ENCODE measurements around the gene OSBPL1A. TPM values are rescaled to one million over a fixed set of nuclear protein-coding genes. Genes with fewer than 3 reads are reported as not detected.

The OSBPL1A gene
- total and polyA plus RNA-seq, 2 experiments from 2014 or later, result 24.6 to 31.3 TPM

- Histone ChIP-seq H3K79me2 (peaks cover 39% of the 10 kb centered on the region), H2AFZ (no peak overlapping the region), H3K9me2 (replicated peaks; ENCODE audit: insufficient read depth) (no peaks in the 10 kb centered on the region), H3K36me3 (replicated peaks; ENCODE audit: insufficient read depth, low read depth) (no peaks in the 10 kb centered on the region), H3K27me3 (no peaks in the 10 kb centered on the region), H4K20me1 (ENCODE audit: insufficient read depth, poor library complexity, severe bottlenecking) (peaks cover 3% of the 10 kb centered on the region), H3K27ac (no peak overlapping the region), H3K4me1 (ENCODE audit: insufficient read depth) (no peaks in the 10 kb centered on the region), H3K9me3 (ENCODE audit: low read depth) (no peaks in the 10 kb centered on the region), H3K4me3 (no peak overlapping the region), H3K4me2 (no peak overlapping the region)
- TF ChIP-seq, protein P1, sequence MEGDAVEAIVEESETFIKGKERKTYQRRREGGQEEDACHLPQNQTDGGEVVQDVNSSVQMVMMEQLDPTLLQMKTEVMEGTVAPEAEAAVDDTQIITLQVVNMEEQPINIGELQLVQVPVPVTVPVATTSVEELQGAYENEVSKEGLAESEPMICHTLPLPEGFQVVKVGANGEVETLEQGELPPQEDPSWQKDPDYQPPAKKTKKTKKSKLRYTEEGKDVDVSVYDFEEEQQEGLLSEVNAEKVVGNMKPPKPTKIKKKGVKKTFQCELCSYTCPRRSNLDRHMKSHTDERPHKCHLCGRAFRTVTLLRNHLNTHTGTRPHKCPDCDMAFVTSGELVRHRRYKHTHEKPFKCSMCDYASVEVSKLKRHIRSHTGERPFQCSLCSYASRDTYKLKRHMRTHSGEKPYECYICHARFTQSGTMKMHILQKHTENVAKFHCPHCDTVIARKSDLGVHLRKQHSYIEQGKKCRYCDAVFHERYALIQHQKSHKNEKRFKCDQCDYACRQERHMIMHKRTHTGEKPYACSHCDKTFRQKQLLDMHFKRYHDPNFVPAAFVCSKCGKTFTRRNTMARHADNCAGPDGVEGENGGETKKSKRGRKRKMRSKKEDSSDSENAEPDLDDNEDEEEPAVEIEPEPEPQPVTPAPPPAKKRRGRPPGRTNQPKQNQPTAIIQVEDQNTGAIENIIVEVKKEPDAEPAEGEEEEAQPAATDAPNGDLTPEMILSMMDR (IDR thresholded peaks at IDR 0.05; ENCODE audit: poor library complexity), result no peak
- TF ChIP-seq EZH2 (IDR thresholded peaks at IDR 0.05; ENCODE audit: borderline replicate concordance), result no peak
- TF ChIP-seq EZH2phosphoT487 (IDR thresholded peaks at IDR 0.05; ENCODE audit: low read depth, severe bottlenecking, unreplicated experiment), result no peak
- DNase-seq (ENCODE audit: low spot score), result no peak
- WGBS (ENCODE audit: low lambda C conversion rate, missing lambda C conversion rate), result 100% methylated on average over 1 of the region's 1 CpG
These were observed 143.6 kb downstream of the OSBPL1A start for GRCh38 chr18:24254071-24254470.

GRCh38 chr18:24249716-24250115 is 147.9 kb downstream of the OSBPL1A start:
- Histone ChIP-seq H3K4me1 (ENCODE audit: insufficient read depth) (no peaks in the 10 kb centered on the region), H3K27ac (no peak overlapping the region), H3K27me3 (no peaks in the 10 kb centered on the region), H3K4me2 (no peak overlapping the region), H3K36me3 (replicated peaks; ENCODE audit: insufficient read depth, low read depth) (no peaks in the 10 kb centered on the region), H3K9me3 (ENCODE audit: low read depth) (no peaks in the 10 kb centered on the region), H3K9me2 (replicated peaks; ENCODE audit: insufficient read depth) (no peaks in the 10 kb centered on the region), H3K4me3 (no peak overlapping the region), H3K79me2 (peaks cover 38% of the 10 kb centered on the region), H2AFZ (no peak overlapping the region), H4K20me1 (ENCODE audit: insufficient read depth, poor library complexity, severe bottlenecking) (peaks cover 3% of the 10 kb centered on the region)
- TF ChIP-seq, protein P1 (IDR thresholded peaks at IDR 0.05; ENCODE audit: poor library complexity), result no peak
- TF ChIP-seq EZH2phosphoT487 (IDR thresholded peaks at IDR 0.05; ENCODE audit: low read depth, severe bottlenecking, unreplicated experiment), result no peak
- no peak for TF ChIP-seq EZH2 (IDR thresholded peaks at IDR 0.05; ENCODE audit: borderline replicate concordance)
- no peak for DNase-seq (ENCODE audit: low spot score)
- WGBS (ENCODE audit: low lambda C conversion rate, missing lambda C conversion rate), result 95% methylated on average over 6 of the region's 6 CpGs

GRCh38 chr18:24248359-24248758 is 149.3 kb downstream of the OSBPL1A start:
- no peak for DNase-seq (ENCODE audit: low spot score)
- Histone ChIP-seq H3K4me3 (no peak overlapping the region), H2AFZ (no peak overlapping the region), H3K27ac (no peak overlapping the region), H3K79me2 (peaks cover 32% of the 10 kb centered on the region), H4K20me1 (ENCODE audit: insufficient read depth, poor library complexity, severe bottlenecking) (no peaks in the 10 kb centered on the region), H3K9me3 (ENCODE audit: low read depth) (no peaks in the 10 kb centered on the region), H3K27me3 (no peaks in the 10 kb centered on the region), H3K9me2 (replicated peaks; ENCODE audit: insufficient read depth) (no peaks in the 10 kb centered on the region), H3K36me3 (replicated peaks; ENCODE audit: insufficient read depth, low read depth) (no peaks in the 10 kb centered on the region), H3K4me2 (no peak overlapping the region), H3K4me1 (ENCODE audit: insufficient read depth) (no peaks in the 10 kb centered on the region)
- WGBS (ENCODE audit: low lambda C conversion rate, missing lambda C conversion rate), result 75% methylated on average over 2 of the region's 2 CpGs
- no peak for TF ChIP-seq EZH2phosphoT487 (IDR thresholded peaks at IDR 0.05; ENCODE audit: low read depth, severe bottlenecking, unreplicated experiment)
- TF ChIP-seq, protein P1 (IDR thresholded peaks at IDR 0.05; ENCODE audit: poor library complexity), result no peak
- no peak for TF ChIP-seq EZH2 (IDR thresholded peaks at IDR 0.05; ENCODE audit: borderline replicate concordance)

- H3K79me2 ChIP-seq, result peaks cover 26% of the 10 kb centered on the region
- no peaks in the 10 kb centered on the region for H3K36me3 ChIP-seq (replicated peaks; ENCODE audit: insufficient read depth, low read depth)
- H4K20me1 ChIP-seq (ENCODE audit: insufficient read depth, poor library complexity, severe bottlenecking), result no peaks in the 10 kb centered on the region
- no peaks in the 10 kb centered on the region for H3K27me3 ChIP-seq
- no peak for DNase-seq (ENCODE audit: low spot score)
- 94% methylated on average over 3 of the region's 3 CpGs for WGBS (ENCODE audit: low lambda C conversion rate, missing lambda C conversion rate)
- H2AFZ ChIP-seq, result no peak overlapping the region
- TF ChIP-seq, protein P1 (IDR thresholded peaks at IDR 0.05; ENCODE audit: poor library complexity), result no peak
- TF ChIP-seq EZH2phosphoT487 (IDR thresholded peaks at IDR 0.05; ENCODE audit: low read depth, severe bottlenecking, unreplicated experiment) (no peak), EZH2 (IDR thresholded peaks at IDR 0.05; ENCODE audit: borderline replicate concordance) (no peak)
- H3K4me3 ChIP-seq, result no peak overlapping the region
- no peak overlapping the region for H3K4me2 ChIP-seq
- no peaks in the 10 kb centered on the region for H3K9me2 ChIP-seq (replicated peaks; ENCODE audit: insufficient read depth)
- H3K27ac ChIP-seq, result no peak overlapping the region
- no peaks in the 10 kb centered on the region for H3K4me1 ChIP-seq (ENCODE audit: insufficient read depth)
- H3K9me3 ChIP-seq (ENCODE audit: low read depth), result no peaks in the 10 kb centered on the region
These were observed 151.5 kb downstream of the OSBPL1A start for GRCh38 chr18:24246143-24246542.
